H9 (cell line): ENCODE results near the gene ATE1. TPM values are rescaled to one million over a fixed set of nuclear protein-coding genes. Genes with fewer than 3 reads are reported as not detected.

ENCODE experiments used
- DNase-seq: peaks from one replicate; pipeline ENCODE4 v3.0.0-alpha.2; 2017
- H2AFZ ChIP-seq: one replicate; pipeline ENCODE4 v1.6.1; 2013; ENCODE audit warnings: mild to moderate bottlenecking, low read length, control low read depth, moderate library complexity
- H2AK5ac ChIP-seq: 2 replicates; pipeline ENCODE4 v1.6.1; 2013; ENCODE audit warnings: low read length, control low read depth, mixed read lengths; ENCODE audit not compliant: insufficient read length
- H2BK120ac ChIP-seq: one replicate; pipeline ENCODE4 v1.6.1; 2013; ENCODE audit warnings: low read depth, mild to moderate bottlenecking, low read length, control low read depth, inconsistent platforms; ENCODE audit not compliant: poor library complexity, severe bottlenecking
- H2BK12ac ChIP-seq: 2 replicates; pipeline ENCODE4 v1.6.1; 2013; ENCODE audit warnings: low read length, control low read depth, mixed read lengths, low read depth; ENCODE audit not compliant: insufficient read length
- H2BK15ac ChIP-seq: 2 replicates; pipeline ENCODE4 v1.6.1; 2013; ENCODE audit warnings: low read depth, low read length, control low read depth
- H2BK20ac ChIP-seq: one replicate; pipeline ENCODE4 v1.6.1; 2013; ENCODE audit warnings: low read depth, mild to moderate bottlenecking, low read length, control low read depth, inconsistent platforms; ENCODE audit not compliant: poor library complexity, severe bottlenecking
- H2BK5ac ChIP-seq: 2 replicates; pipeline ENCODE4 v1.6.1; 2013; ENCODE audit warnings: low read length, control low read depth, mixed read lengths; ENCODE audit not compliant: insufficient read length
- H3K14ac ChIP-seq: 2 replicates; pipeline ENCODE4 v1.6.1; 2013; ENCODE audit warnings: low read length, control low read depth; ENCODE audit not compliant: insufficient read depth
- H3K18ac ChIP-seq: 2 replicates; pipeline ENCODE4 v1.6.1; 2013; ENCODE audit warnings: low read depth, mild to moderate bottlenecking, mixed read lengths, low read length, control low read depth; ENCODE audit not compliant: insufficient read length
- H3K23ac ChIP-seq: 2 replicates; pipeline ENCODE4 v1.6.1; 2013; ENCODE audit warnings: low read length, control low read depth, mixed read lengths, low read depth; ENCODE audit not compliant: insufficient read length
- H3K23me2 ChIP-seq: 2 replicates; pipeline ENCODE4 v1.6.1; 2013; ENCODE audit warnings: low read depth, mild to moderate bottlenecking, mixed read lengths, low read length, control low read depth; ENCODE audit not compliant: insufficient read length, poor library complexity, severe bottlenecking
- H3K27ac ChIP-seq: 2 replicates; pipeline ENCODE4 v1.5.1; 2013; ENCODE audit warnings: low read length, control low read depth, mixed read lengths, low read depth; ENCODE audit not compliant: insufficient read length
- H3K27me3 ChIP-seq: 2 replicates; pipeline ENCODE4 v1.6.1; 2013; ENCODE audit warnings: low read length, control low read depth, inconsistent platforms; ENCODE audit not compliant: insufficient read depth
- H3K4ac ChIP-seq: 2 replicates; pipeline ENCODE4 v1.6.1; 2013; ENCODE audit warnings: low read depth, mild to moderate bottlenecking, control low read depth, inconsistent platforms, low read length, moderate library complexity
- H3K4me1 ChIP-seq: 2 replicates; pipeline ENCODE4 v1.6.1; 2013; ENCODE audit warnings: low read length, control low read depth, inconsistent platforms; ENCODE audit not compliant: insufficient read depth
- H3K4me2 ChIP-seq: 2 replicates; pipeline ENCODE4 v1.6.1; 2013; ENCODE audit warnings: low read length, control low read depth, mixed read lengths; ENCODE audit not compliant: insufficient read length, insufficient read depth
- H3K56ac ChIP-seq: 2 replicates; pipeline ENCODE4 v1.6.1; 2013; ENCODE audit warnings: low read depth, mild to moderate bottlenecking, mixed read lengths, low read length, control low read depth; ENCODE audit not compliant: insufficient read length
- H3K79me1 ChIP-seq: 2 replicates; pipeline ENCODE4 v1.6.1; 2013; ENCODE audit warnings: low read depth, mild to moderate bottlenecking, moderate library complexity, low read length, control low read depth, inconsistent platforms; ENCODE audit not compliant: insufficient read depth, poor library complexity, severe bottlenecking
- H3K79me2 ChIP-seq: 2 replicates; pipeline ENCODE4 v1.6.1; 2013; ENCODE audit warnings: low read length, control low read depth, inconsistent platforms; ENCODE audit not compliant: insufficient read depth
- H3K9ac ChIP-seq: 2 replicates; pipeline ENCODE4 v1.6.1; 2013; ENCODE audit warnings: low read length, control low read depth, mixed read lengths; ENCODE audit not compliant: insufficient read length; ENCODE audit errors: extremely low read depth
- H3K9me3 ChIP-seq: one replicate; pipeline ENCODE4 v1.6.1; 2013; ENCODE audit warnings: low read depth, low read length, inconsistent platforms; ENCODE audit not compliant: control insufficient read depth
- H3T11ph ChIP-seq: one replicate; pipeline ENCODE4 v1.6.1; 2013; ENCODE audit warnings: mild to moderate bottlenecking, low read length, control low read depth, inconsistent platforms
- H4K20me1 ChIP-seq: one replicate; pipeline ENCODE4 v1.6.1; 2013; ENCODE audit not compliant: control insufficient read depth, insufficient read length, insufficient read depth
- H4K5ac ChIP-seq: 2 replicates; pipeline ENCODE4 v1.6.1; 2013; ENCODE audit warnings: low read depth, mild to moderate bottlenecking, mixed read lengths, low read length, control low read depth; ENCODE audit not compliant: insufficient read length
- H4K8ac ChIP-seq: replicated peaks from 2 replicates; pipeline ENCODE4 v1.6.1; 2013; ENCODE audit warnings: low read length, control low read depth, mixed read lengths, low read depth; ENCODE audit not compliant: insufficient read length
- H4K91ac ChIP-seq: 2 replicates; pipeline ENCODE4 v1.6.1; 2013; ENCODE audit warnings: low read depth, mild to moderate bottlenecking, moderate library complexity, mixed read lengths, low read length, control low read depth; ENCODE audit not compliant: insufficient read length
- H3K27ac Mint-ChIP-seq, 3 experiments: 2 replicates in 2 of 3; 3 replicates in 1 of 3; pipeline ENCODE4 v1.8.0; 2020 to 2021; ENCODE audit warnings: mixed read lengths in 3 of 3, mild to moderate bottlenecking in 1 of 3, moderate library complexity in 1 of 3
- H3K27me3 Mint-ChIP-seq: 2 replicates; pipeline ENCODE4 v1.8.0; 2021; ENCODE audit warnings: low read depth, mild to moderate bottlenecking, moderate library complexity, mixed read lengths
- H3K36me3 Mint-ChIP-seq, 3 experiments: 2 replicates in 2 of 3; 3 replicates in 1 of 3; pipeline ENCODE4 v1.8.0; 2020 to 2021; ENCODE audit warnings: low read depth in 3 of 3, mixed read lengths in 3 of 3; ENCODE audit not compliant: insufficient read depth in 1 of 3
- H3K4me1 Mint-ChIP-seq, 2 experiments: 2 replicates each; pipeline ENCODE4 v1.8.0; 2020; ENCODE audit warnings: mixed read lengths in 2 of 2
- H3K4me3 Mint-ChIP-seq, 2 experiments: 2 replicates in 1 of 2; 3 replicates in 1 of 2; pipeline ENCODE4 v1.8.0; 2020 to 2021; ENCODE audit warnings: mild to moderate bottlenecking in 2 of 2, mixed read lengths in 2 of 2, moderate library complexity in 1 of 2
- H3K9me3 Mint-ChIP-seq, 2 experiments: 2 replicates in 1 of 2; 3 replicates in 1 of 2; pipeline ENCODE4 v1.8.0; 2020; ENCODE audit warnings: mild to moderate bottlenecking in 2 of 2, mixed read lengths in 2 of 2, moderate library complexity in 1 of 2
- CTCF ChIP-seq: fragments of 200-600 bp; sonication (generic); conservative IDR thresholded peaks from 3 replicates; pipeline ENCODE4 v1.8.0; 2021; ENCODE audit warnings: antibody characterized with exemption, mild to moderate bottlenecking
- WGBS: extraction: QIAGEN DNeasy Blood & Tissue Kit; methylation state at CpG from one replicate; pipeline ENCODE4 v1.1.7; 2013; ENCODE audit warnings: missing lambda C conversion rate, low lambda C conversion rate, mixed read lengths; ENCODE audit not compliant: insufficient read length; ENCODE audit errors: extremely low coverage; 5-methylcytosine and 5-hydroxymethylcytosine counted together
- total RNA-seq: library from RNA; stranded (reverse); gene quantifications from 2 replicates; pipeline ENCODE4 v1.2.1, GENCODE V29; 2021

Gene ATE1
- total RNA-seq, 1 experiment from 2014 or later = 29.0 TPM

- H3K79me2 ChIP-seq = peaks cover 8% of the 10 kb centered on the region; the same call in 1 of the 2 replicates
- Mint-ChIP-seq H3K9me3 (no peaks in the 10 kb centered on the region), H3K4me3 (peak overlapping the region; percentile 91 to 93), H3K27ac (no peak overlapping the region), H3K4me1 (peaks cover 23 to 24% of the 10 kb centered on the region in 2 experiments), H3K27me3 (no peaks in the 10 kb centered on the region), H3K36me3 (peaks cover 6 to 20% (median 20%) of the 10 kb centered on the region in 3 experiments)
- no peak overlapping the region for H3K27ac ChIP-seq
- no peak overlapping the region for H3K23ac ChIP-seq
- no peaks in the 10 kb centered on the region for H3K79me1 ChIP-seq
- no peak overlapping the region for H4K5ac ChIP-seq
- no peaks in the 10 kb centered on the region for H3K27me3 ChIP-seq
- no peaks in the 10 kb centered on the region for H3K9me3 ChIP-seq
- H4K8ac ChIP-seq = no peak overlapping the region
- WGBS = no CpG with 5 or more reads among the region's 4 CpGs
- no peak overlapping the region for H2BK15ac ChIP-seq
- H2BK20ac ChIP-seq = no peak overlapping the region
- no peak overlapping the region for H3K56ac ChIP-seq
- no peak overlapping the region for H3K18ac ChIP-seq
- no peak for TF ChIP-seq CTCF
- H2BK120ac ChIP-seq = no peak overlapping the region
- no peak overlapping the region for H3K4me2 ChIP-seq
- no peak overlapping the region for H2BK5ac ChIP-seq
- H3K4me1 ChIP-seq = no peaks in the 10 kb centered on the region; the same call in 1 of the 2 replicates
- H3K14ac ChIP-seq = no peak overlapping the region
- no peak overlapping the region for H3K4ac ChIP-seq
- H2AK5ac ChIP-seq = no peak overlapping the region
- H3T11ph ChIP-seq = no peak overlapping the region
- no peak overlapping the region for H2BK12ac ChIP-seq
- no peak for DNase-seq
- no peak overlapping the region for H3K9ac ChIP-seq
- H4K20me1 ChIP-seq = no peaks in the 10 kb centered on the region
- H4K91ac ChIP-seq = no peak overlapping the region
- H2AFZ ChIP-seq = no peak overlapping the region
- peaks cover 10% of the 10 kb centered on the region for H3K23me2 ChIP-seq
These were observed 1.7 kb downstream of the ATE1 start for GRCh38 chr10:121926157-121926556.
